Suprapubic skin (tissue), 4 donors: Measurements from ENCODE around the gene MED1. TPM values are rescaled to one million over a fixed set of nuclear protein-coding genes. Genes with fewer than 3 reads are reported as not detected.

Experiments
- DNase-seq, 2 donors: peaks; one replicate each; pipeline ENCODE4 v3.0.0-alpha.2; 2019; ENCODE audit warnings: low spot score in 2 of 2
- H3K27ac ChIP-seq: fragments of 200-600 bp; sonication (generic); one replicate; pipeline ENCODE4 v1.5.1; 2019
- H3K27me3 ChIP-seq: fragments of 200-600 bp; sonication (generic); one replicate; pipeline ENCODE4 v1.5.1; 2019
- H3K36me3 ChIP-seq: fragments of 200-600 bp; sonication (generic); one replicate; pipeline ENCODE4 v1.5.1; 2019
- H3K4me1 ChIP-seq: fragments of 200-600 bp; sonication (generic); one replicate; pipeline ENCODE4 v1.5.1; 2019
- H3K4me3 ChIP-seq: fragments of 200-600 bp; sonication (generic); one replicate; pipeline ENCODE4 v1.5.1; 2019; ENCODE audit warnings: mild to moderate bottlenecking
- H3K9me3 ChIP-seq: fragments of 200-600 bp; sonication (generic); one replicate; pipeline ENCODE4 v1.5.1; 2019
- EP300 ChIP-seq: sonication (generic); formaldehyde crosslinking; IDR thresholded peaks from one replicate; pipeline ENCODE4 v1.6.1; 2017; ENCODE audit warnings: antibody characterized with exemption
- POLR2A ChIP-seq, 2 donors: fragments of 450-650 bp; IDR thresholded peaks; one replicate each; pipeline ENCODE4 v1.6.1; 2017; ENCODE audit warnings: antibody characterized with exemption in 2 of 2, mild to moderate bottlenecking in 2 of 2, moderate library complexity in 2 of 2
- POLR2AphosphoS5 ChIP-seq, 3 donors: sonication (generic); formaldehyde crosslinking; IDR thresholded peaks; one replicate each; pipeline ENCODE4 v1.6.1; 2017; ENCODE audit warnings: antibody characterized with exemption in 3 of 3
- WGBS: methylation state at CpG from one replicate; pipeline ENCODE4 v1.1.5; 2018; 5-methylcytosine and 5-hydroxymethylcytosine counted together
- total RNA-seq, 4 donors: library from RNA; depleted of rRNA; stranded (reverse); fragments of >200 nt; gene quantifications; one replicate each; pipeline ENCODE4 v1.1.0, GENCODE V29; 2016
- TF ChIP-seq, protein P1 (sequence below), 2 donors: fragments of 200-600 bp in 1 of 2; fragments of 450-650 bp in 1 of 2; sonication (generic) in 1 of 2; IDR thresholded peaks; one replicate each; pipeline ENCODE4 v1.5.1; 2016 to 2019; ENCODE audit warnings: antibody characterized with exemption in 2 of 2, mild to moderate bottlenecking in 1 of 2, moderate library complexity in 1 of 2

Gene MED1
- total RNA-seq, 4 donors from 2014 or later, result 26.8 to 32.4 (median 29.8) TPM

GRCh38 chr17:39402890-39403605 lies 48.0 kb downstream of the MED1 start:
- H3K9me3 ChIP-seq, result no peaks in the 10 kb centered on the region
- no peak overlapping the region for H3K4me3 ChIP-seq
- H3K36me3 ChIP-seq, result peaks cover 14% of the 10 kb centered on the region
- peak in 1 of 2 donors; percentile 74 for DNase-seq
- no peaks in the 10 kb centered on the region for H3K27me3 ChIP-seq
- 55% methylated on average over 22 of the region's 22 CpGs for WGBS
- TF ChIP-seq, protein P1, sequence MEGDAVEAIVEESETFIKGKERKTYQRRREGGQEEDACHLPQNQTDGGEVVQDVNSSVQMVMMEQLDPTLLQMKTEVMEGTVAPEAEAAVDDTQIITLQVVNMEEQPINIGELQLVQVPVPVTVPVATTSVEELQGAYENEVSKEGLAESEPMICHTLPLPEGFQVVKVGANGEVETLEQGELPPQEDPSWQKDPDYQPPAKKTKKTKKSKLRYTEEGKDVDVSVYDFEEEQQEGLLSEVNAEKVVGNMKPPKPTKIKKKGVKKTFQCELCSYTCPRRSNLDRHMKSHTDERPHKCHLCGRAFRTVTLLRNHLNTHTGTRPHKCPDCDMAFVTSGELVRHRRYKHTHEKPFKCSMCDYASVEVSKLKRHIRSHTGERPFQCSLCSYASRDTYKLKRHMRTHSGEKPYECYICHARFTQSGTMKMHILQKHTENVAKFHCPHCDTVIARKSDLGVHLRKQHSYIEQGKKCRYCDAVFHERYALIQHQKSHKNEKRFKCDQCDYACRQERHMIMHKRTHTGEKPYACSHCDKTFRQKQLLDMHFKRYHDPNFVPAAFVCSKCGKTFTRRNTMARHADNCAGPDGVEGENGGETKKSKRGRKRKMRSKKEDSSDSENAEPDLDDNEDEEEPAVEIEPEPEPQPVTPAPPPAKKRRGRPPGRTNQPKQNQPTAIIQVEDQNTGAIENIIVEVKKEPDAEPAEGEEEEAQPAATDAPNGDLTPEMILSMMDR (IDR thresholded peaks at IDR 0.05), result no peak
- TF ChIP-seq POLR2A (IDR thresholded peaks at IDR 0.05), result no peak
- TF ChIP-seq POLR2AphosphoS5 (IDR thresholded peaks at IDR 0.05), result no peak
- no peak for TF ChIP-seq EP300
- no peak overlapping the region for H3K27ac ChIP-seq
- H3K4me1 ChIP-seq, result peaks cover 27% of the 10 kb centered on the region

GRCh38 chr17:39402244-39402889 lies 48.7 kb downstream of the MED1 start:
- WGBS, result 0% methylated on average over 15 of the region's 53 CpGs
- peaks cover 27% of the 10 kb centered on the region for H3K4me1 ChIP-seq
- peak overlapping the region; percentile 95 for H3K27ac ChIP-seq
- peaks cover 9% of the 10 kb centered on the region for H3K36me3 ChIP-seq
- no peak for TF ChIP-seq POLR2A (IDR thresholded peaks at IDR 0.05)
- no peak for TF ChIP-seq EP300
- TF ChIP-seq, protein P1 (IDR thresholded peaks at IDR 0.05), result no peak
- no peak for TF ChIP-seq POLR2AphosphoS5 (IDR thresholded peaks at IDR 0.05)
- DNase-seq, result peak; percentile 94
- peak overlapping the region; percentile 93 for H3K4me3 ChIP-seq
- no peaks in the 10 kb centered on the region for H3K9me3 ChIP-seq
- no peaks in the 10 kb centered on the region for H3K27me3 ChIP-seq

DNA sequence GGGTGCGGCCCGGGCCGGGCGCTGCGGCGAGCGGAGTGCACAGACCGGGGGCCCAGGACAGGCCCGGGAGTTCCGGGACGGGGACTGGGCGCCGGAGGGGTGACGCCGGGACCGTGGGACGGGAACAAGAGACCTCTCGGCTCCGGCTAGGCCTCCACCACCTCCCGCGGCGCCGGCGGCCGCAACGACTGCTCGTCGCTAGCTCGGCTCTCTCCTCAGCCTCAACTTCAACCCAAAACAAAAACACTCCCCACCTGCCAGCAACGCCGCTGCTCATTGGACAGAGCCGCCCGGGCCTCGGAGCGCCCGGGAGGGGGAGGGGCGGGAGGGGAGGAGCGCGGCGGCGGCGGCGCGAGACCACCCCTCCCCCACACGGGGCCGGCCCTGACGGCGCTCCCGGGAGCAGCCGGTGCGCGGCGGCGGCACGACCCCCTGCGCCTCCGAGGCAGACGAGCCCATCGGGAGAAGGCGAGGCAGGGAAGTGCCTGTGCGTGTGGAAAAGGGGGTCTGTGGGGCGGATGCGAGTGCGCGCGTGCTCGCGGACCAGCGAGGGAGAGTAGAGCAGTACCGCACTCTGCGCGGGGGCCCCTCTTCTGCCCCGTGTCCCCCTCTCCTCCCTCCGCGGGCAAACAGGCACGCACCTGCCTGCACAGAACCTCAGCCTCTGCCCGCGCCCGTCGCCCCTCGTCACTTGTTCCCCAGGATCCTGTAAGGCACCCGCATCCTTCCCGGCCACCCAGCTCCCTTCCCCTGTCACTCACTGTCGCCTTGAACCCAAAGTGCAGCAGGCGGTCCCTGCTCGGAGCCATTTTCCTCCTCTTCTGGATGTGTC lies 49.4 kb downstream of the MED1 start, which contains the start of gene FBXL20:
Gene FBXL20 (minus strand): TSS at position 215 of the 832 bp plus-strand sequence. CDS start 224 bp downstream, outside the sequence.
- DNase-seq, result peak; percentile 94
- H3K27me3 ChIP-seq, result no peaks in the 10 kb centered on the region
- H3K27ac ChIP-seq, result peak within 1 kb of the TSS; percentile 95
- H3K36me3 ChIP-seq, result peaks cover 9% of the 10 kb centered on the region
- peaks cover 27% of the 10 kb centered on the region for H3K4me1 ChIP-seq
- WGBS, result 1% methylated on average over 11 of the region's 86 CpGs
- TF ChIP-seq POLR2A (IDR thresholded peaks at IDR 0.05), result peak in 1 of 2 donors; percentile 63
- TF ChIP-seq POLR2AphosphoS5 (IDR thresholded peaks at IDR 0.05), result peak in 1 of 3 donors; percentile 31
- TF ChIP-seq EP300, result no peak
- TF ChIP-seq, protein P1 (IDR thresholded peaks at IDR 0.05), result no peak
- H3K4me3 ChIP-seq, result peak within 1 kb of the TSS; percentile 93
- H3K9me3 ChIP-seq, result no peaks in the 10 kb centered on the region

- Histone ChIP-seq H3K27me3 (no peaks in the 10 kb centered on the region), H3K36me3 (peaks cover 5% of the 10 kb centered on the region), H3K4me3 (peak overlapping the region; percentile 93), H3K27ac (peak overlapping the region; percentile 95), H3K9me3 (no peaks in the 10 kb centered on the region), H3K4me1 (peaks cover 27% of the 10 kb centered on the region)
- 2% methylated on average over 20 of the region's 46 CpGs for whole genome bisulfite sequencing
- TF ChIP-seq EP300 (no peak), POLR2AphosphoS5 (IDR thresholded peaks at IDR 0.05) (no peak)
- TF ChIP-seq, protein P1 (IDR thresholded peaks at IDR 0.05), result no peak
- peak; percentile 69 to 81 for DNase-seq
Observed at GRCh38 chr17:39400547-39401411, 50.3 kb downstream of the MED1 start.
